Memory B cell (primary cell): ENCODE measurements around the gene KRT85.

ENCODE experiments used
- ATAC-seq: fragments of 150-1000 bp; cut with Tn5 transposase; 2 replicates; pipeline ENCODE4 v1.10.0; 2021; ENCODE audit warnings: low read depth, mild to moderate bottlenecking, moderate library complexity
- DNase-seq, 2 donors: peaks; one replicate each; pipeline ENCODE4 v3.0.0; 2022; ENCODE audit warnings: low spot score in 2 of 2
- H3K27ac Mint-ChIP-seq: one replicate; pipeline ENCODE4 v1.8.0; 2022; ENCODE audit warnings: mild to moderate bottlenecking, moderate library complexity, mixed read lengths
- H3K27me3 Mint-ChIP-seq: one replicate; pipeline ENCODE4 v1.8.0; 2022; ENCODE audit warnings: mixed read lengths
- H3K36me3 Mint-ChIP-seq: one replicate; pipeline ENCODE4 v1.8.0; 2022; ENCODE audit warnings: mild to moderate bottlenecking, mixed read lengths
- H3K4me1 Mint-ChIP-seq: one replicate; pipeline ENCODE4 v1.8.0; 2022; ENCODE audit warnings: mixed read lengths
- H3K4me3 Mint-ChIP-seq: one replicate; pipeline ENCODE4 v1.8.0; 2022; ENCODE audit warnings: mild to moderate bottlenecking, moderate library complexity, mixed read lengths
- H3K9me3 Mint-ChIP-seq: one replicate; pipeline ENCODE4 v1.8.0; 2022; ENCODE audit warnings: mixed read lengths

KRT85 gene

GRCh38 chr12:52385226-52385702 lies 18.0 kb upstream of the KRT85 start, which contains the start of gene KRT84:
KRT84 (minus strand) TSS chr12:52385652; CDS start chr12:52385585, 67 bp downstream.
- Mint-ChIP-seq H3K27ac (no peak within 1 kb of the TSS), H3K4me3 (no peak within 1 kb of the TSS), H3K36me3 (no peaks in the 10 kb centered on the region)

GRCh38 chr12:52383331-52383730 lies 16.1 kb upstream of the KRT85 start:
- no peaks in the 10 kb centered on the region for H3K9me3 Mint-ChIP-seq
- peaks cover 12% of the 10 kb centered on the region for H3K27me3 Mint-ChIP-seq
- H3K4me3 Mint-ChIP-seq, result no peak overlapping the region
- no peak for ATAC-seq
- peaks cover 6% of the 10 kb centered on the region for H3K4me1 Mint-ChIP-seq
- no peak for DNase-seq
- no peak overlapping the region for H3K27ac Mint-ChIP-seq
- no peaks in the 10 kb centered on the region for H3K36me3 Mint-ChIP-seq

More at GRCh38 chr12:52385226-52385702, 18.0 kb upstream of the KRT85 start, which contains the start of gene KRT84:
- no peak for ATAC-seq
- H3K4me1 Mint-ChIP-seq, result peaks cover 6% of the 10 kb centered on the region
- no peaks in the 10 kb centered on the region for H3K9me3 Mint-ChIP-seq
- no peak for DNase-seq
- peaks cover 12% of the 10 kb centered on the region for H3K27me3 Mint-ChIP-seq

- Mint-ChIP-seq H3K27me3 (peaks cover 12% of the 10 kb centered on the region), H3K4me1 (peaks cover 6% of the 10 kb centered on the region), H3K4me3 (no peak overlapping the region), H3K27ac (no peak overlapping the region), H3K9me3 (no peaks in the 10 kb centered on the region), H3K36me3 (no peaks in the 10 kb centered on the region)
- no peak for DNase-seq
- ATAC-seq, result peak; percentile 56
Measured at GRCh38 chr12:52382854-52383253, 15.6 kb upstream of the KRT85 start.

GRCh38 chr12:52381206-52381605 lies 13.9 kb upstream of the KRT85 start:
- ATAC-seq, result no peak

GRCh38 chr12:52380271-52380694 lies 13.0 kb upstream of the KRT85 start:
- no peaks in the 10 kb centered on the region for H3K9me3 Mint-ChIP-seq
- no peaks in the 10 kb centered on the region for H3K36me3 Mint-ChIP-seq
- DNase-seq (no peak), ATAC-seq (no peak)
- no peak overlapping the region for H3K27ac Mint-ChIP-seq
- no peak overlapping the region for H3K4me3 Mint-ChIP-seq
- H3K4me1 Mint-ChIP-seq, result peaks cover 6% of the 10 kb centered on the region
- H3K27me3 Mint-ChIP-seq, result peaks cover 15% of the 10 kb centered on the region

More at GRCh38 chr12:52381206-52381605, 13.9 kb upstream of the KRT85 start:
- peaks cover 6% of the 10 kb centered on the region for H3K4me1 Mint-ChIP-seq
- no peaks in the 10 kb centered on the region for H3K9me3 Mint-ChIP-seq
- no peak overlapping the region for H3K27ac Mint-ChIP-seq
- no peak for DNase-seq
- peaks cover 17% of the 10 kb centered on the region for H3K27me3 Mint-ChIP-seq
- H3K4me3 Mint-ChIP-seq, result no peak overlapping the region
- no peaks in the 10 kb centered on the region for H3K36me3 Mint-ChIP-seq

- Mint-ChIP-seq H3K27me3 (peaks cover 15% of the 10 kb centered on the region), H3K9me3 (no peaks in the 10 kb centered on the region), H3K4me3 (no peak overlapping the region), H3K36me3 (no peaks in the 10 kb centered on the region), H3K4me1 (peaks cover 6% of the 10 kb centered on the region), H3K27ac (no peak overlapping the region)
- ATAC-seq, result no peak
- no peak for DNase-seq
Measured at GRCh38 chr12:52379536-52379935, 12.3 kb upstream of the KRT85 start.

GRCh38 chr12:52378091-52378490 lies 10.8 kb upstream of the KRT85 start:
- H3K4me3 Mint-ChIP-seq, result no peak overlapping the region
- DNase-seq (no peak), ATAC-seq (no peak)
- peaks cover 15% of the 10 kb centered on the region for H3K27me3 Mint-ChIP-seq
- H3K36me3 Mint-ChIP-seq, result no peaks in the 10 kb centered on the region
- no peaks in the 10 kb centered on the region for H3K9me3 Mint-ChIP-seq
- peaks cover 5% of the 10 kb centered on the region for H3K4me1 Mint-ChIP-seq
- H3K27ac Mint-ChIP-seq, result no peak overlapping the region

GRCh38 chr12:52377266-52377665 lies 10.0 kb upstream of the KRT85 start:
- H3K4me1 Mint-ChIP-seq, result no peaks in the 10 kb centered on the region
- no peaks in the 10 kb centered on the region for H3K9me3 Mint-ChIP-seq
- ATAC-seq (no peak), DNase-seq (no peak)
- H3K27ac Mint-ChIP-seq, result no peak overlapping the region
- no peak overlapping the region for H3K4me3 Mint-ChIP-seq
- no peaks in the 10 kb centered on the region for H3K36me3 Mint-ChIP-seq
- peaks cover 15% of the 10 kb centered on the region for H3K27me3 Mint-ChIP-seq

- Mint-ChIP-seq H3K27me3 (peaks cover 13% of the 10 kb centered on the region), H3K9me3 (no peaks in the 10 kb centered on the region), H3K4me1 (no peaks in the 10 kb centered on the region), H3K27ac (no peak overlapping the region), H3K4me3 (no peak overlapping the region), H3K36me3 (no peaks in the 10 kb centered on the region)
- DNase-seq (no peak), ATAC-seq (no peak)
Measured at GRCh38 chr12:52372216-52373154, 5.2 kb upstream of the KRT85 start.

GRCh38 chr12:52371716-52372115 lies 4.4 kb upstream of the KRT85 start:
- Mint-ChIP-seq H3K9me3 (no peaks in the 10 kb centered on the region), H3K36me3 (no peaks in the 10 kb centered on the region), H3K27ac (no peak overlapping the region), H3K4me1 (no peaks in the 10 kb centered on the region), H3K27me3 (peaks cover 11% of the 10 kb centered on the region), H3K4me3 (no peak overlapping the region)
- DNase-seq (no peak), ATAC-seq (no peak)

- H3K4me3 Mint-ChIP-seq, result no peak overlapping the region
- no peaks in the 10 kb centered on the region for H3K36me3 Mint-ChIP-seq
- ATAC-seq (no peak), DNase-seq (no peak)
- H3K27me3 Mint-ChIP-seq, result peaks cover 15% of the 10 kb centered on the region
- H3K27ac Mint-ChIP-seq, result no peak overlapping the region
- H3K4me1 Mint-ChIP-seq, result no peaks in the 10 kb centered on the region
- H3K9me3 Mint-ChIP-seq, result no peaks in the 10 kb centered on the region
Measured at GRCh38 chr12:52370926-52371608, 3.8 kb upstream of the KRT85 start.

- ATAC-seq (no peak), DNase-seq (no peak)
- Mint-ChIP-seq H3K4me1 (peaks cover 4% of the 10 kb centered on the region), H3K36me3 (no peaks in the 10 kb centered on the region), H3K27ac (no peak overlapping the region), H3K9me3 (no peaks in the 10 kb centered on the region), H3K4me3 (no peak overlapping the region), H3K27me3 (peaks cover 16% of the 10 kb centered on the region)
Measured at GRCh38 chr12:52369809-52370208, 2.5 kb upstream of the KRT85 start.

- Mint-ChIP-seq H3K27ac (no peak overlapping the region), H3K4me3 (no peak overlapping the region), H3K36me3 (no peaks in the 10 kb centered on the region), H3K27me3 (peaks cover 19% of the 10 kb centered on the region), H3K9me3 (no peaks in the 10 kb centered on the region), H3K4me1 (peaks cover 4% of the 10 kb centered on the region)
- no peak for DNase-seq
- no peak for ATAC-seq
Measured at GRCh38 chr12:52369211-52369610, 1.9 kb upstream of the KRT85 start.

- H3K27me3 Mint-ChIP-seq, result peaks cover 25% of the 10 kb centered on the region
- no peak for ATAC-seq
- DNase-seq, result no peak
- H3K4me1 Mint-ChIP-seq, result peaks cover 4% of the 10 kb centered on the region
- H3K27ac Mint-ChIP-seq, result no peak overlapping the region
- H3K36me3 Mint-ChIP-seq, result no peaks in the 10 kb centered on the region
- H3K9me3 Mint-ChIP-seq, result no peaks in the 10 kb centered on the region
- H3K4me3 Mint-ChIP-seq, result no peak overlapping the region
Measured at GRCh38 chr12:52368508-52368907, 1.2 kb upstream of the KRT85 start.
